Erythroblast (primary cell): ENCODE measurements around the gene CADPS2.

Experiments
- GATA1 ChIP-seq: IDR thresholded peaks from 2 replicates; pipeline ENCODE4 v1.6.1; 2011; ENCODE audit warnings: low read depth, mild to moderate bottlenecking, control low read depth, low read length, moderate library complexity
- POLR2A ChIP-seq: IDR thresholded peaks from 2 replicates; pipeline ENCODE4 v1.6.1; 2011; ENCODE audit warnings: mild to moderate bottlenecking, low read length

DNA sequence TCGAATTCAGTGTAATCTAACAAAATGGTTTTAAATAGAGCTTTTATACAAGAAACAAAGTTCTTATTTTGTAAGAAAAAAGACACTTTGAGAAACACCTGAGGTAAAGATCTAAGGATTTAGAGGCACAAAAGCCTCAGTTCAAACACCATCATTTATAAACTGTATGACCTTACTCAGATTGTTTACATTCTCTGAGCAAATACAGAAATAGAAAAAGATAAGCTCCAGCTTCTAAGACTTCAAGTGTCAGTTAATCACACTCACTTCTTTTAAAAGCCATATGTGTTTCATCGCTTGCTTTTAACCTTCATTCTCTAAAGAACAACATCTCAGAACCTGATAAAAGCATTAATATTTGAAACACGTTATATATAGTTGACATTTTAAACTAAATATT is 27.9 kb downstream of the CADPS2 start:
- TF ChIP-seq POLR2A (no peak), GATA1 (no peak)
